ENCODE measurements around the gene OSBPL3.

DNA sequence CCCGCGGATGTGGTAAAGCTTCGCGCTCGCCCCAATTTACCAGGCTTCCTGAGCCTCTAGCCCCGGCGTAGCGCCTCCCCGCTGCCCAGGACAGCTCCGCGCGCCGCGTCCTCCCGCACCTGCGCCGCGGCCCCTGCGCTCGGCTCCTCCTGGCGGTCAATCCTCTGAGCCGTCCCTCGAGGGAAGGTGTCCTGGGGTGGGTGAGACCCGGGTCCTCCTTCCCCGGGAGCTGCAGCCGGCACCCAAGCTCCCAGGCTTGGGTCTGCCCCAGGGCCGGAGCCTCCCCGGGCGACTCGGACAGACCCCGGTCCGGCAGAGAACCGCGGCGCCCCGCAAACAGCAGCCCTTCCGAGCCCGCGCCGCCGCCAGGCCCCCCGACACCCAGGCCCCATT is 512 bp downstream of the OSBPL3 start:
- no peak for TF ChIP-seq EZH2phosphoT487 (IDR thresholded peaks at IDR 0.05; ENCODE audit: low read length)
- TF ChIP-seq, protein P1, sequence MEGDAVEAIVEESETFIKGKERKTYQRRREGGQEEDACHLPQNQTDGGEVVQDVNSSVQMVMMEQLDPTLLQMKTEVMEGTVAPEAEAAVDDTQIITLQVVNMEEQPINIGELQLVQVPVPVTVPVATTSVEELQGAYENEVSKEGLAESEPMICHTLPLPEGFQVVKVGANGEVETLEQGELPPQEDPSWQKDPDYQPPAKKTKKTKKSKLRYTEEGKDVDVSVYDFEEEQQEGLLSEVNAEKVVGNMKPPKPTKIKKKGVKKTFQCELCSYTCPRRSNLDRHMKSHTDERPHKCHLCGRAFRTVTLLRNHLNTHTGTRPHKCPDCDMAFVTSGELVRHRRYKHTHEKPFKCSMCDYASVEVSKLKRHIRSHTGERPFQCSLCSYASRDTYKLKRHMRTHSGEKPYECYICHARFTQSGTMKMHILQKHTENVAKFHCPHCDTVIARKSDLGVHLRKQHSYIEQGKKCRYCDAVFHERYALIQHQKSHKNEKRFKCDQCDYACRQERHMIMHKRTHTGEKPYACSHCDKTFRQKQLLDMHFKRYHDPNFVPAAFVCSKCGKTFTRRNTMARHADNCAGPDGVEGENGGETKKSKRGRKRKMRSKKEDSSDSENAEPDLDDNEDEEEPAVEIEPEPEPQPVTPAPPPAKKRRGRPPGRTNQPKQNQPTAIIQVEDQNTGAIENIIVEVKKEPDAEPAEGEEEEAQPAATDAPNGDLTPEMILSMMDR (IDR thresholded peaks at IDR 0.05; ENCODE audit: low read length): peak; percentile 64

Data from MM.1S (cell line).